Measurements from ENCODE around the gene FIS1.
"Not testable (repeated sequence)": the region's sequence is repeated elsewhere in the genome, so short reads cannot be mapped to it uniquely, and the experiment has no call there.

FIS1 gene

GRCh38 chr7:101255796-101256195 is 10.9 kb upstream of the FIS1 start:
- DNase-seq, result no peak

- not testable (repeated sequence) for DNase-seq
These were observed 8.3 kb upstream of the FIS1 start for GRCh38 chr7:101253199-101253598.

GRCh38 chr7:101251871-101252659 is 7.2 kb upstream of the FIS1 start:
- DNase-seq, result peak; percentile 97

GRCh38 chr7:101250324-101250723 is 5.4 kb upstream of the FIS1 start:
- DNase-seq, result no peak

- DNase-seq, result no peak
These were observed 3.4 kb upstream of the FIS1 start for GRCh38 chr7:101248276-101248675.

- no peak for DNase-seq
These were observed 327 bp upstream of the FIS1 start for GRCh38 chr7:101245147-101245668.

GRCh38 chr7:101243646-101244374 is 1.1 kb downstream of the FIS1 start:
- DNase-seq, result peak; percentile 42

GRCh38 chr7:101241443-101242349 is 3.2 kb downstream of the FIS1 start:
- DNase-seq, result no peak

GRCh38 chr7:101241015-101241363 is 3.9 kb downstream of the FIS1 start:
- DNase-seq, result no peak

- no peak for DNase-seq
These were observed 4.5 kb downstream of the FIS1 start for GRCh38 chr7:101240226-101241014.

GRCh38 chr7:101239951-101240220 is 5.0 kb downstream of the FIS1 start:
- no peak for DNase-seq

GRCh38 chr7:101239191-101239950 is 5.5 kb downstream of the FIS1 start:
- no peak for DNase-seq

GRCh38 chr7:101238226-101239182 is 6.4 kb downstream of the FIS1 start:
- DNase-seq, result no peak

- DNase-seq, result no peak
These were observed 7.4 kb downstream of the FIS1 start, which contains the start of gene CLDN15 for GRCh38 chr7:101237206-101238067. CLDN15 (minus strand) TSS chr7:101237802; CDS start chr7:101237581, 221 bp downstream.

- no peak for DNase-seq
These were observed 8.5 kb downstream of the FIS1 start for GRCh38 chr7:101236292-101236835.

- DNase-seq, result no peak
These were observed 9.4 kb downstream of the FIS1 start for GRCh38 chr7:101235522-101235921.

- no peak for DNase-seq
These were observed 9.8 kb downstream of the FIS1 start for GRCh38 chr7:101235050-101235449.

- DNase-seq, result no peak
These were observed 10.2 kb downstream of the FIS1 start for GRCh38 chr7:101234636-101235035.

- no peak for DNase-seq
These were observed 10.9 kb downstream of the FIS1 start for GRCh38 chr7:101233907-101234547.
